GM15510 (cell line): ENCODE results near the gene GMCL2.

Experiments used
- POLR2A ChIP-seq: IDR thresholded peaks from 3 replicates; pipeline ENCODE4 v1.6.1; 2011; ENCODE audit warnings: borderline replicate concordance; ENCODE audit not compliant: insufficient read length; ENCODE audit errors: extremely low read depth

GMCL2 gene

GRCh38 chr5:178227138-178227659 is 40.0 kb upstream of the GMCL2 start:
- no peak for TF ChIP-seq POLR2A

DNA sequence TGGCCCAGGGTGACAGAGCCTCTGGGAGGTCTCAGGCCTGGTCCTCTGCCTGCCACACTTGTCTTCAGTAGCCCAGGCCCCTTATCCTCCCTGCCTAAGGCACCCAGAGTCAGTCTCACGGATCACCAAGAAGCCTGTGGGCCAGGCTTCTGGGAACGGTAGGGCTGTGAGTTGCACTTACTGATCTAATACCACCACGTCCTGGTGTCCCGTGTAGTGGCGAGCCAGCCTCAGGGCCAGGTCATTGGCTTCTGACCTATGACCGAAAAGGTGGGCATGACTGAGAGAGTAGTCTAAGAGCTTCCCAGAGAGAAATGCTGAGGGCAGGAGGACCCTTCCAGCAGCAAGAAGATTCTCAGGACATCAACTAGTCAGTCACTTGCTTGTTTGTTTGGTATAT is 38.0 kb upstream of the GMCL2 start:
- no peak for TF ChIP-seq POLR2A

- TF ChIP-seq POLR2A = peak; percentile 5
These were observed 37.2 kb upstream of the GMCL2 start for GRCh38 chr5:178224403-178224802.

GRCh38 chr5:178223828-178224335 is 36.7 kb upstream of the GMCL2 start:
- peak; percentile 17 for TF ChIP-seq POLR2A

DNA sequence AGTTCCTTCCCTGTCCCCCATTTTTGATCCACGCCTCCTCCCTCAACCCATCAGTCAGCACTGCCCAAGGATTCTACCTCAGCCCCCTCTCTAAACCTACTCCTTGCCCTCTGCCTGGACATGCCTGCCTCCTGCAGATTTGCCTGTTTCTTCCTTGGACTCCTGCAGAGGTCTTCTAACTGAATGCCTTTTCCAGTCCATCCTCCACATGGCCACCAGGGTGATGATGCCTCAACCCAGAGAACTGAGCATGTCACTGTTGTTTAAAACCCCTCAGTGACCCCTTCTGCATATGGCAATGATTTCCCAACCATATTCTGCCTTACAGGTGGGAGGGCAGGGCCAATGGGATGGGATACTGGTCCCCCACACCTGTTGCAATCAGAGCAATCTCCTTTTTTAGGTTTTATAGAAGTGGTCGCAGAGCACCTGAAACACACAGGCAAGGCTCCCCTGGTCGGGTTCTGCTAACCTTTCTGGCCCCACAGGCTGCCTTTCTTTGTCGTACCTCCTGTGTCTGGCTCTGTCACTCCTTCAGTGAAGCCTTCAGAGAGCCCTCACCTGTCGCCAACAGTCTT is 36.1 kb upstream of the GMCL2 start:
- TF ChIP-seq POLR2A = no peak

DNA sequence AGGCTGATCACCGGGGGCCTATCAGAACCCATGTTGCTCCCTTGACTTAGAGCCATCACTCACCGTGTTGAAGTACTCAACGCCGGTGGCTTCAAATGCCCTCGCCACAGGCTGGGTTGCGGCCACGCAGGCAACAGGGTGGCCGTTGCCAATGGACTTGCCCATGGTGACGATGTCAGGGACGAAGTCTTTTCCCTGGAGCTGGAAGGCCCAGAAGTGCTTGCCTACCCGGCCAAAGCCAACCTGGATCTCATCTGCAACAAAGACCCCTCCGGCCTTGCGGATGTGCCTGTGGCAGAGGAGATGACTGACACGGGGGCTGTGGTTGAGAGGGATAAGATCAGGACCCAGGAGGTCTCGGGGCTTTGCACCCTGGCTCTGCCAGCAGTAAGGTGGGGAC is 35.1 kb upstream of the GMCL2 start:
- TF ChIP-seq POLR2A = no peak

DNA sequence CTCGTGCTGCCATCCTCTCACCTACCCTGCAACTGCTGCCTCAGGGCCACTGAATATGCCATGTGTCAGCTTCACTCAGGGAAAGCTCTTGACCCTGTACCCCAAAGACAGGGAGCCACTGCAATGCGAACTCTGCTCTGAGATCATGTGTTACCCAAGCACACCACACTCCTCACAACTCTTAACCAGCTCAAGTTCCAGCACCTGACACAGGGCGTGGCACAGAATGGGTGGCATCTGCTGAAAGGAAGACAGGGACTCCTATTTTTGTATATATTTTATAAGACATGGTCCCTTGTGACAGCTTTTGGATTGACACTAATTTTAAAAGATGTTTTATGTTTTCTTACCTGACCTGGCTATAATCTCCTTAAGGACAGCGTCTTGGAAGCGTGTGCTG is 34.7 kb upstream of the GMCL2 start:
- no peak for TF ChIP-seq POLR2A

- TF ChIP-seq POLR2A = no peak
These were observed 34.1 kb upstream of the GMCL2 start for GRCh38 chr5:178221282-178221681.

GRCh38 chr5:178218827-178219226 is 31.7 kb upstream of the GMCL2 start:
- TF ChIP-seq POLR2A = no peak

DNA sequence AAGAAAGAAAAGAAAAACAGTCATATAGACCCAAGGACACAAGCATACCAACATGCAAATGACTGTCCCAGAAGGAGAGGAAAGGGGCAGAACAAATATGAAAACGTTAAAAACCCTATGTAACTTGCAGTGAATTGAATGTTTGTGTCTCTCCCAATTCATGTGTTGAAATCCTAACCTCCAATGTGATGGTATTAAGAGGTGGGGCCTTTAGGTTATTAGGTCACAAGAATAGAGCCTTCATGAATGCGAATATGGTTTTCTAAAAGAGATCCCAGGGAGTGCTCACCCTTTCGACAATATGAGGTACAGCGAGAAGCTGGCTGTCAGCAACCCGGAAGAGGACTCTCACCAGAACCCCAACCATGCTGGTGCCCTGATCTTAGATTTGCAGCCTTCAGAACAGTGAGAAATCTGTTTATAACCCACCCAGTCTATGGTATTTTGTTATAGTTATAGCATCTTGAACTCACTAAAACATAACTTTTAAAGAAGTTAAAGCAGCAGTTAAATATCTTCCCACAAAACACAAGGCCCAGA is 31.1 kb upstream of the GMCL2 start:
- TF ChIP-seq POLR2A = no peak

DNA sequence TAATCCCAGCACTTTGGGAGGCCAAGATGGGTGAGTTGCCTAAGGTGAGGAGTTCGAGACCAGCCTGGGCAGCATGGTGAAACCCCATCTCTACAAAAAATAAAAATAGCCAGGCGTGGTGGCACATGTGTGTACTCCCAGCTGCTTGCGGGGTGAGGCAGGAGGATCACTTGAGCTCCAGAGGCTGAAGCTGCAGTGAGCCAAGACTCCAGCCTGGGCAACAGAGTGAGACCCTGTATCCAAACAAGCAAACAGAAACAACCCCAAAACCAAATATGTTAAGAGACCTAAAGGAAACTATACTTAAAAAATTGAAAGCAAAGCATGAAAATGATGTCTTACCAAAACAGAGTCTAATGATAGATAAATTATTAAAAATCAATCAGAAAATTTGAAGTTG is 29.6 kb upstream of the GMCL2 start:
- no peak for TF ChIP-seq POLR2A

DNA sequence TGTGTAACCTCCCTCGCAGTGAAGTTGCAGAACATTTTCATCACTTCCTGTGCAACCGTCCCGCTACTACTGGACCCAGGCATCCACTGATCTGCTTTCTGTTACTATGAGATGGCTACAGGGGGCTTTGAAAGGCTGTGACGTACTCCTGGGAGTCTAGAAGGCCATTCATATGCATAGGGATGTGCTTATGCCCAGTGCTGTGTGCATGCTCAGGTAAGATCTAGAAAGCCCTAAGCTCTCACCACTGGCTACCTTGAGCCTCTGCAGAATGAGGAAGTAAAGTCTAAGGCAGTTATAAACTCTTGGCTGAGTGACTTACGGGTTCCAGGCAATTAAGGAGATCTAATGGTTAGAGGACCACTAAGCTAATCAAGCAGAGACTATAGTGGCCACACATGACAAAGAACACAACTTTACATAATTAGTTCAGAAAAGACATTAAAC is 28.9 kb upstream of the GMCL2 start:
- no peak for TF ChIP-seq POLR2A

GRCh38 chr5:178215280-178216002 is 28.3 kb upstream of the GMCL2 start:
- TF ChIP-seq POLR2A = no peak

DNA sequence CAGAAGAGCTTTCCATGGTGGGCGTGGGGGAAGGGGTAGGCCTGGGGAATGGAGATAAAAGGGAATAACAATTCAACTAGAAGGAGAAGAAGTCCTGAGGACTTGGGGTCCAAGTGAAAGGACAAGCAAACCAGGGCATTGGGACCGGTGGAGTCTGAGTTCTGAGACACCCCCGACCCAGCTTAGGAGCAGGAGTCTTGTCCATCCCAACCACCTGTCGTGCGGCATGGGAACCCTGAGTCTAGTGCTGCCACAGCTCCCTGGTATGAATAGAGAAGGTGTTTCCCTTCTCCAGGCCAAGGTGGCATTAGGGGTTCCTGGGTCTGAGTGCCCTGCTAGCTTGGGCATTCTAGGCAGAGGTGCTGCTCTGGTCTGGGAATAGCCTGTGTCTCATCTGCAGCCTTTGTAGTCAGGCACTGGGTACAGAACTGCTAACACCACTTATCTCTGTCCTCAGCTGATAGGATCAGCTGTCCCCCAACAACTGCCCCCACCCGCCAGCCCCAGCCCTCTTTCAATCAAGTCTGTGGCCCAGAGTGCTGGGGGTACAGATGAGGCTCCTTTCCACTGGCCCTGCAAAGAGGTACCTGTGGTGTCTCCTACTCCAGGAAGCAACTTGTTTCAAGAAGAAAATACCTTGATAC is 27.1 kb upstream of the GMCL2 start:
- peak; percentile 19 for TF ChIP-seq POLR2A

DNA sequence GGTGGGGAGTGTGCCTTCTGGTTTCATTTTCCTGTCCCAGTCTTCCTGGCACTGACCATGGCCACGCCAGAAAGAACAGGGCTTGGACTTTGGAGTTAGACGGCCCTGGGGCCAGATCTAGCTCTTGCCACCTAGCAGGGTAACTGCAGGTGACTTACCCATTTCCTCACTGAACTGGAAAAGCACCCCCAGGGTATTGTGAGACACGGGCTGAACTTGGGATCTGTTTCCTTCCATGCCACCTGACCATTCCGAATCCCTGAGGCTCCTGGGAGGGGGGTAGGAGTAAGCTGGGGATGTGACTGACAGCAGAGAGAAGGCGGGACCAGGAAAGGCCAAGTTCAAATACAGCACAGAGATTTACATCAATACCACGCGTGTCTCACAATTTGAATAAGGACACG is 26.6 kb upstream of the GMCL2 start:
- no peak for TF ChIP-seq POLR2A
